Head of caudate nucleus (tissue), 42 donors: ENCODE measurements around the gene SNX4.
"Not testable (repeated sequence)": the region's sequence is repeated elsewhere in the genome, so short reads cannot be mapped to it uniquely, and the experiment has no call there.

Experiments
- DNase-seq, 42 donors: peaks; one replicate each; pipeline versions ENCODE4 v3.0.0 to v3.0.0-alpha.2; 2020 to 2021; ENCODE audit warnings: mixed read lengths in 7 of 42
- intact Hi-C: fragments of 100-400 bp; cut with DNase I; formaldehyde crosslinking; loops from one replicate; pipeline ENCODE4 v1.15.0; 2022

SNX4 gene

GRCh38 chr3:125418306-125418705 is 101.7 kb downstream of the SNX4 start:
- intact Hi-C loops: no loop called here
- DNase-seq: peak in 9 of 42 donors; percentile 17 to 58 (median 38)

GRCh38 chr3:125416235-125416634 is 103.8 kb downstream of the SNX4 start:
- DNase-seq: no peak
- intact Hi-C loops: no loop called here

- peak in 1 of 42 donors; percentile 15 for DNase-seq
- intact Hi-C loops: no loop called here
Observed at GRCh38 chr3:125414669-125415068, 105.3 kb downstream of the SNX4 start.

GRCh38 chr3:125410922-125411321 is 109.1 kb downstream of the SNX4 start:
- intact Hi-C loops: no loop called here

GRCh38 chr3:125406070-125406469 is 113.9 kb downstream of the SNX4 start:
- intact Hi-C loops: no loop called here
- DNase-seq: peak in 28 of 42 donors; percentile 12 to 85 (median 38)

More at GRCh38 chr3:125410922-125411321, 109.1 kb downstream of the SNX4 start:
- DNase-seq: no peak

GRCh38 chr3:125405515-125405914 is 114.5 kb downstream of the SNX4 start:
- intact Hi-C loops: not testable (repeated sequence)
- peak in 15 of 42 donors; percentile 10 to 60 (median 22) for DNase-seq

- DNase-seq: peak in 16 of 42 donors; percentile 7 to 47 (median 22)
- intact Hi-C loops: no loop called here
Observed at GRCh38 chr3:125403789-125404188, 116.2 kb downstream of the SNX4 start.

- peak in 1 of 42 donors; percentile 14 for DNase-seq
- intact Hi-C loops: no loop called here
Observed at GRCh38 chr3:125402639-125403038, 117.4 kb downstream of the SNX4 start.

GRCh38 chr3:125401402-125401801 is 118.6 kb downstream of the SNX4 start:
- intact Hi-C loops: no loop called here
- DNase-seq: no peak

GRCh38 chr3:125398952-125399351 is 121.0 kb downstream of the SNX4 start:
- DNase-seq: peak in 25 of 42 donors; percentile 10 to 72 (median 32)

More at GRCh38 chr3:125398952-125399351, 121.0 kb downstream of the SNX4 start:
- intact Hi-C loops: no loop called here
